ENCODE results near the gene SOX15. TPM values are rescaled to one million over a fixed set of nuclear protein-coding genes. Genes with fewer than 3 reads are reported as not detected.

SOX15 gene
- total and polyA plus RNA-seq, 2 of the 13 experiments (the other 11 are each of a cell fraction or from before 2014, with no cell fraction given), result 0.07 to 0.18 TPM

DNA sequence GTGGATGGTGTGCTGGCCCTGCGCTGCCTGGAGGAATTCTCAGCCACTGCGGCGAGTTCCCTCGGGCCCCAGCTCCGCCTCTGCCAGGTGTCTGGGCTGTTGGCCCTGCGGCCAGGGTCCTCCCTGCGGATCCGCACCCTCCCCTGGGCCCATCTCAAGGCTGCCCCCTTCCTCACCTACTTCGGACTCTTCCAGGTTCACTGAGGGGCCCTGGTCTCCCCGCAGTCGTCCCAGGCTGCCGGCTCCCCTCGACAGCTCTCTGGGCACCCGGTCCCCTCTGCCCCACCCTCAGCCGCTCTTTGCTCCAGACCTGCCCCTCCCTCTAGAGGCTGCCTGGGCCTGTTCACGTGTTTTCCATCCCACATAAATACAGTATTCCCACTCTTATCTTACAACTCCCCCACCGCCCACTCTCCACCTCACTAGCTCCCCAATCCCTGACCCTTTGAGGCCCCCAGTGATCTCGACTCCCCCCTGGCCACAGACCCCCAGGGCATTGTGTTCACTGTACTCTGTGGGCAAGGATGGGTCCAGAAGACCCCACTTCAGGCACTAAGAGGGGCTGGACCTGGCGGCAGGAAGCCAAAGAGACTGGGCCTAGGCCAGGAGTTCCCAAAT lies 32.6 kb downstream of the SOX15 start:
- H3K9ac ChIP-seq (ENCODE audit: insufficient read depth, low read depth, low read length), result peak overlapping the region; percentile 31; the same call in 1 of the 2 replicates
- ChIA-PET POLR2A (interaction anchor here (0.5 to 4.8 kb wide), 11 partner anchors 9 to 275 kb away, joined by 3 to 33 read pairs (median 3); partner anchors contain the start of genes MPDU1, TMEM256, TNFSF12 and TP53), CTCF (ENCODE audit: low intra/inter-chr PET ratio, low total read pairs) (no interaction called here)
- H4K20me1 ChIP-seq (ENCODE audit: insufficient read depth, low read length), result no peaks in the 10 kb centered on the region
- H3K4me1 ChIP-seq (ENCODE audit: insufficient read depth, low read length), result peaks cover 52% of the 10 kb centered on the region
- H3K79me2 ChIP-seq (ENCODE audit: insufficient read depth, low read length), result peaks cover 2% of the 10 kb centered on the region
- no peaks in the 10 kb centered on the region for H3K36me3 ChIP-seq (replicated peaks in 1 of 2; ENCODE audit: control insufficient read depth in 1 of 2, insufficient read depth in 2 of 2, low read length in 2 of 2)
- H3K9me3 ChIP-seq (ENCODE audit: low read length), result no peaks in the 10 kb centered on the region
- DNase-seq (ENCODE audit: low spot score) (peak; percentile 42), ATAC-seq (peak; percentile 44), FAIRE-seq (no peak)
- 2% methylated on average over 15 of the region's 19 CpGs for WGBS (ENCODE audit: low lambda C conversion rate)
- no TSS peak for BruUV-seq (replicated peaks)
- no peak overlapping the region for H2AFZ ChIP-seq (ENCODE audit: low read length)
- H3K4me2 ChIP-seq (ENCODE audit: low read depth, low read length), result peak overlapping the region; percentile 91
- no peak overlapping the region for H3K27ac ChIP-seq (ENCODE audit: extremely low read length, insufficient read depth, low read length)
- no peaks in the 10 kb centered on the region; a peak in 1 of 5 replicates for H3K27me3 ChIP-seq (ENCODE audit: control insufficient read depth in 1 of 2, insufficient read depth in 2 of 2, low read length in 2 of 2)
- intact Hi-C loops (cut with micrococcal nuclease; ENCODE audit: unreplicated experiment) (no loop called here), in situ Hi-C loops (cut with HindIII; ENCODE audit: extremely low pct_ligation_motif_present, low pct_unique_long_range_greater_than_20kb) (loop anchor here (5.0 kb wide), 1 partner anchor 45 kb away; no protein-coding TSS in a partner anchor)
- H3K4me3 ChIP-seq (replicated peaks in 1 of 3; ENCODE audit: insufficient read depth in 1 of 3, low read depth in 2 of 3, low read length in 3 of 3), result peak overlapping the region; percentile 51 to 92 (median 58)
- TF ChIP-seq FOXK1 (CRISPR knock-in tag; IDR thresholded peaks at IDR 0.05; ENCODE audit: borderline replicate concordance, low read depth), result peak; percentile 31; the same call in 1 of the 2 replicates
- TF ChIP-seq FOSL1 (CRISPR knock-in tag; IDR thresholded peaks at IDR 0.05; ENCODE audit: borderline replicate concordance), result no peak
- TF ChIP-seq, protein P1, sequence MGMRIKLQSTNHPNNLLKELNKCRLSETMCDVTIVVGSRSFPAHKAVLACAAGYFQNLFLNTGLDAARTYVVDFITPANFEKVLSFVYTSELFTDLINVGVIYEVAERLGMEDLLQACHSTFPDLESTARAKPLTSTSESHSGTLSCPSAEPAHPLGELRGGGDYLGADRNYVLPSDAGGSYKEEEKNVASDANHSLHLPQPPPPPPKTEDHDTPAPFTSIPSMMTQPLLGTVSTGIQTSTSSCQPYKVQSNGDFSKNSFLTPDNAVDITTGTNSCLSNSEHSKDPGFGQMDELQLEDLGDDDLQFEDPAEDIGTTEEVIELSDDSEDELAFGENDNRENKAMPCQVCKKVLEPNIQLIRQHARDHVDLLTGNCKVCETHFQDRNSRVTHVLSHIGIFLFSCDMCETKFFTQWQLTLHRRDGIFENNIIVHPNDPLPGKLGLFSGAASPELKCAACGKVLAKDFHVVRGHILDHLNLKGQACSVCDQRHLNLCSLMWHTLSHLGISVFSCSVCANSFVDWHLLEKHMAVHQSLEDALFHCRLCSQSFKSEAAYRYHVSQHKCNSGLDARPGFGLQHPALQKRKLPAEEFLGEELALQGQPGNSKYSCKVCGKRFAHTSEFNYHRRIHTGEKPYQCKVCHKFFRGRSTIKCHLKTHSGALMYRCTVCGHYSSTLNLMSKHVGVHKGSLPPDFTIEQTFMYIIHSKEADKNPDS (CRISPR knock-in tag; IDR thresholded peaks at IDR 0.05), result no peak
- TF ChIP-seq, protein P2, sequence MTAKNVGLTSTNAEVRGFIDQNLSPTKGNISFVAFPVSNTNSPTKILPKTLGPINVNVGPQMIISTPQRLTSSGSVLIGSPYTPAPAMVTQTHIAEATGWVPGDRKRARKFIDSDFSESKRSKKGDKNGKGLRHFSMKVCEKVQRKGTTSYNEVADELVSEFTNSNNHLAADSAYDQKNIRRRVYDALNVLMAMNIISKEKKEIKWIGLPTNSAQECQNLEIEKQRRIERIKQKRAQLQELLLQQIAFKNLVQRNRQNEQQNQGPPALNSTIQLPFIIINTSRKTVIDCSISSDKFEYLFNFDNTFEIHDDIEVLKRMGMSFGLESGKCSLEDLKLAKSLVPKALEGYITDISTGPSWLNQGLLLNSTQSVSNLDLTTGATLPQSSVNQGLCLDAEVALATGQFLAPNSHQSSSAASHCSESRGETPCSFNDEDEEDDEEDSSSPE (CRISPR knock-in tag; IDR thresholded peaks at IDR 0.05), result peak; percentile 47; the same call in 1 of the 2 replicates
- TF ChIP-seq KAT8 (CRISPR knock-in tag; IDR thresholded peaks at IDR 0.05), result no peak
- TF ChIP-seq ZNF546 (CRISPR knock-in tag; conservative IDR thresholded peaks at IDR 0.05), result 0 out of 2 replicates have a peak, but pooled peaks have one; percentile 32
- no peak for TF ChIP-seq ZNF816 (CRISPR knock-in tag; IDR thresholded peaks at IDR 0.05; ENCODE audit: borderline replicate concordance)
- TF ChIP-seq GATAD2A (CRISPR knock-in tag; IDR thresholded peaks at IDR 0.05), result peak; percentile 62; the same call in 1 of the 2 replicates
- TF ChIP-seq, protein P3, sequence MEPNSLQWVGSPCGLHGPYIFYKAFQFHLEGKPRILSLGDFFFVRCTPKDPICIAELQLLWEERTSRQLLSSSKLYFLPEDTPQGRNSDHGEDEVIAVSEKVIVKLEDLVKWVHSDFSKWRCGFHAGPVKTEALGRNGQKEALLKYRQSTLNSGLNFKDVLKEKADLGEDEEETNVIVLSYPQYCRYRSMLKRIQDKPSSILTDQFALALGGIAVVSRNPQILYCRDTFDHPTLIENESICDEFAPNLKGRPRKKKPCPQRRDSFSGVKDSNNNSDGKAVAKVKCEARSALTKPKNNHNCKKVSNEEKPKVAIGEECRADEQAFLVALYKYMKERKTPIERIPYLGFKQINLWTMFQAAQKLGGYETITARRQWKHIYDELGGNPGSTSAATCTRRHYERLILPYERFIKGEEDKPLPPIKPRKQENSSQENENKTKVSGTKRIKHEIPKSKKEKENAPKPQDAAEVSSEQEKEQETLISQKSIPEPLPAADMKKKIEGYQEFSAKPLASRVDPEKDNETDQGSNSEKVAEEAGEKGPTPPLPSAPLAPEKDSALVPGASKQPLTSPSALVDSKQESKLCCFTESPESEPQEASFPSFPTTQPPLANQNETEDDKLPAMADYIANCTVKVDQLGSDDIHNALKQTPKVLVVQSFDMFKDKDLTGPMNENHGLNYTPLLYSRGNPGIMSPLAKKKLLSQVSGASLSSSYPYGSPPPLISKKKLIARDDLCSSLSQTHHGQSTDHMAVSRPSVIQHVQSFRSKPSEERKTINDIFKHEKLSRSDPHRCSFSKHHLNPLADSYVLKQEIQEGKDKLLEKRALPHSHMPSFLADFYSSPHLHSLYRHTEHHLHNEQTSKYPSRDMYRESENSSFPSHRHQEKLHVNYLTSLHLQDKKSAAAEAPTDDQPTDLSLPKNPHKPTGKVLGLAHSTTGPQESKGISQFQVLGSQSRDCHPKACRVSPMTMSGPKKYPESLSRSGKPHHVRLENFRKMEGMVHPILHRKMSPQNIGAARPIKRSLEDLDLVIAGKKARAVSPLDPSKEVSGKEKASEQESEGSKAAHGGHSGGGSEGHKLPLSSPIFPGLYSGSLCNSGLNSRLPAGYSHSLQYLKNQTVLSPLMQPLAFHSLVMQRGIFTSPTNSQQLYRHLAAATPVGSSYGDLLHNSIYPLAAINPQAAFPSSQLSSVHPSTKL (CRISPR knock-in tag; IDR thresholded peaks at IDR 0.05), result peak; percentile 47; the same call in 1 of the 2 replicates
- peak; percentile 25; the same call in 1 of the 2 replicates for TF ChIP-seq ZFX (CRISPR knock-in tag; IDR thresholded peaks at IDR 0.05; ENCODE audit: low read depth)
- TF ChIP-seq, protein P4, sequence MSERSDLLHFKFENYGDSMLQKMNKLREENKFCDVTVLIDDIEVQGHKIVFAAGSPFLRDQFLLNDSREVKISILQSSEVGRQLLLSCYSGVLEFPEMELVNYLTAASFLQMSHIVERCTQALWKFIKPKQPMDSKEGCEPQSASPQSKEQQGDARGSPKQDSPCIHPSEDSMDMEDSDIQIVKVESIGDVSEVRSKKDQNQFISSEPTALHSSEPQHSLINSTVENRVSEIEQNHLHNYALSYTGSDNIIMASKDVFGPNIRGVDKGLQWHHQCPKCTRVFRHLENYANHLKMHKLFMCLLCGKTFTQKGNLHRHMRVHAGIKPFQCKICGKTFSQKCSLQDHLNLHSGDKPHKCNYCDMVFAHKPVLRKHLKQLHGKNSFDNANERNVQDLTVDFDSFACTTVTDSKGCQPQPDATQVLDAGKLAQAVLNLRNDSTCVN (CRISPR knock-in tag; IDR thresholded peaks at IDR 0.05; ENCODE audit: borderline replicate concordance), result 0 out of 2 replicates have a peak, but pooled peaks have one; percentile 61
- TF ChIP-seq, protein P5, sequence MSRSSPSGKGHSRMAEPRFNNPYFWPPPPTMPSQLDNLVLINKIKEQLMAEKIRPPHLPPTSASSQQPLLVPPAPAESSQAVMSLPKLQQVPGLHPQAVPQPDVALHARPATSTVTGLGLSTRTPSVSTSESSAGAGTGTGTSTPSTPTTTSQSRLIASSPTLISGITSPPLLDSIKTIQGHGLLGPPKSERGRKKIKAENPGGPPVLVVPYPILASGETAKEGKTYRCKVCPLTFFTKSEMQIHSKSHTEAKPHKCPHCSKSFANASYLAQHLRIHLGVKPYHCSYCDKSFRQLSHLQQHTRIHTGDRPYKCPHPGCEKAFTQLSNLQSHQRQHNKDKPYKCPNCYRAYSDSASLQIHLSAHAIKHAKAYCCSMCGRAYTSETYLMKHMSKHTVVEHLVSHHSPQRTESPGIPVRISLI (CRISPR knock-in tag; IDR thresholded peaks at IDR 0.05; ENCODE audit: borderline replicate concordance), result no peak
- peak; percentile 66 for TF ChIP-seq ZBTB7B (CRISPR knock-in tag; IDR thresholded peaks at IDR 0.05)

All from HepG2 (cell line).